SIG-M5 treated with dmso at 0.1 percent for 504 hours (cell line): ENCODE results near the gene SUPT6H.

ENCODE experiments used
- DNase-seq: peaks from one replicate; lab custom pipeline; 2025; ENCODE audit not compliant: unreplicated experiment; lab: John Stamatoyannopoulos, UW

Gene SUPT6H

DNA sequence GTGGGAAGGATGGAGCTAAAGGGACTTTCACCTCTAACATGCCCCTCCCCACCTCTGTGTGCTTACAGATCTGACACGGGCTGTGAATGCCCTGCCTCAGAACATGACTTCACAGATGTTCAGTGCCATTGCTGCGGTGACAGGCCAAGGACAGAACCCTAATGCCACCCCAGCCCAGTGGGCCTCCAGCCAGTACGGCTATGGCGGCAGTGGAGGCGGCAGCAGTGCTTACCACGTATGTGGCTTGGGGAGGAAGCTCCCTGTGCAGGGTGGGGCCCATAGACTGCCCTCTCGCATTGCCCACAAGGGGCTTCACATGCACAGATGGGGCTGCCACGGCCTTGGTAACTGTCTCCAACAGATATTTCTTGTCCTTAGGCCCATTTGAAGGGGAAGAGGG lies 38.3 kb downstream of the SUPT6H start:
- DNase-seq = no peak

DNA sequence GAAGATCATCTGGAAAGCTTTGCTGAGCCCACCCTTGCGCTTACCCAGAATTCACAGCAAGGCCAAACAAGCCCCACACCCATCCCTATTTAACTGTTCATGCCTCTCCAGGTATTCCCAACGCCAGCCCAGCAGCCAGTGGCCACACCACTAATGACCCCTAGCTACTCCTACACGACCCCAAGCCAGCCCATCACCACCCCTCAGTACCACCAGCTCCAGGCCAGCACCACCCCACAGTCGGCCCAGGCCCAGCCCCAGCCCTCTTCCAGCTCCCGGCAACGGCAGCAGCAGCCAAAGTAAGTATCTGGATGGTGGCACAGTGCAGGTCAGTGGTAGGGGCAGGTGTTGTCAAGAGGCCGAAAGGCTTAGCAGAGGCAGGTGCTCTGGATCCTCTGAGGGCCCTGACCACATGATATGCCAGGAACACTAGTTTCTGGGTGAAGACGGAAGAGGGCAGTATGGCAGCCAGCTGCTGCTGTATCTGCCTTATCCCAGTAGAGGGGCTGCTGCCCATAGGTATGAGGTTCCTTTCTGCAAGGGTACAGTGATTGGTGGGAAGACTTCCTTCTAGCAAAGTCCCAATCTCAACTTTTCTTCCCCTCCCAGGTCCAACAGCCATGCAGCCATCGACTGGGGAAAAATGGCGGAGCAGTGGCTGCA lies 39.0 kb downstream of the SUPT6H start:
- no peak for DNase-seq

DNA sequence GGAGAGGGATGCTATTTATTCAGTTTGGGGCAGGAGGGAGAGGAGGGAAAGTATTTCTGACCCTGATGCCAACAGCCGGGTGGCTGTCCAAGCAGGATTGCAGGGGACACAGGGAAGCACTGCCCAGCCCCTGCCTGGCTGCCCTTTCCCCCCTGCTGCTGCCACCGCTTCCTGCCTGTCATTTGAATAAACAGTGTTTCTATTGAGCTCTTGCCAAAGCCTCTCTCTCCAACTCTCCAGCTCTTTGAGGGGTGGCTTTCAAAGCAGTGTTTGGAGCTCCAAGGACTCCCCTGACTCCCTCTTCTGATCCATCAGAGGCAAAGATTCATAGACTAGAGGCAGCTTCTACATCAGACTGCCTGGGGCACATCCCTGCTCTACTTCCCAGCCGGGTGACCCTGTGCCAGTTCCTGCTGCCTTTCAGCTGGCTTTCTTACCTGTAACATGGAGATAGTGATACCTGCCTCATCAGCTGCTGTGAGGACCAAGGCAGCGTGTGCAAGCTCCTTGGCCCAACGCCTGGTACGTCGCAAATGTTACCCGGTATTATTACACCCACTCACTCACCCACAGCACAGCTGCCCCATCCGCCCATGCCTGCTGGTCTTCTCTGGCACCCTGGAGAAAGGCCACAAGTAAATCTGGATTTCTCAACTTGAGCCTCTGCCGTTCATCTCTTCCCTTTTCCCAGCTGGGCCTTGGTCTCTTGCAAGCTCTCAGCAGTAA lies 40.2 kb downstream of the SUPT6H start:
- DNase-seq = no peak

DNA sequence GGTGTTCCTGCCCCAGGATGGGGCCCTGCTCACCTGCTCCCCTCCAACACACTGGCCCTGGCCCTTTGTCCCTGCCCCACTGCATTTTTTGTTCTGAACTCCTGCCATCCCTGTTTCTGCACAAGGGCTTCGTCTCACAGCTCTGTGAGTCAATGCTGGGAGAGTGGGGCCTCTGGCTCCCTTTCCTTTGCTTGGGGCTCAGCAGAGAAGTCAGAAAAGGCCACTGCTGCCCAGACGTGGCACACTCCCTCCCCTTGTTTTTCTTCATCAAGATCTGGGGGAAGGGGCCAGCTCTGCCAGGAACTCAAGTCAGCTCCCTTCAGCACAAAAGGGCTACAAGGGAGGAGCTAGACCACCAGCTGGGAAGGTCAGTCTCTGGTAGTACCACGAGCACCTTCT lies 40.7 kb downstream of the SUPT6H start:
- no peak for DNase-seq

DNA sequence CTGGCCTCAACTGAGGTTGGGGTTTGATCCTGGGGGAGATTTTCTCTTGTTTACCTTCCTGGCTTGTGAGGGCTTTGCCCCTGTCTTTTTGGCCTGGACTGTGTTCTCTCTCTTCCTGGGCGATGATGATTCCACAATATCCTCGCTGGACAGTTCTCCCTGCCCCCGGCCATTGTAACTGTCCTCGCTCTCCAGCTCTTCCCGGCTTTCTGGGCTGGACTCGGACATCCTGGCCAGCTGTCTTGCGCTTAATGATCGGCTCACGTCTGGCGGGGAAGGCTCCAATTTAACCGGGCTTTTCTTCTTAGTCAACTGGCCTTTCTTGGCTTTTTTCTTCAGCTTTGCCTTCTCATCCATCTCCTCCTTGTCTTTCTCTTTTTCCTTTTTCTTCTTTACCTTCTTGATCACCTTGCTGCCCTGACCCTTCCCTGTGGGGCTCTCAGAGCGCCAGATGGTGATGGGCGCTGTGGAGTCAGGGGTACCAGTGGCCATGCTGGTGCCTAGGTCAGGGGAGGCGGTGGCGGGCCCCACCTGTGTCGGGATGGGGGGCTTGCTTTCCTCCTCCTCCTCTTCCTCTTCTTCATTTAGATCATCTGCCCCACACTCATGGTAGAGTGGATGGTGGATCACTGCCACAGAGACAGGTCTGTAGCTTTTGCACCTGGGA lies 41.7 kb downstream of the SUPT6H start:
- no peak for DNase-seq

DNA sequence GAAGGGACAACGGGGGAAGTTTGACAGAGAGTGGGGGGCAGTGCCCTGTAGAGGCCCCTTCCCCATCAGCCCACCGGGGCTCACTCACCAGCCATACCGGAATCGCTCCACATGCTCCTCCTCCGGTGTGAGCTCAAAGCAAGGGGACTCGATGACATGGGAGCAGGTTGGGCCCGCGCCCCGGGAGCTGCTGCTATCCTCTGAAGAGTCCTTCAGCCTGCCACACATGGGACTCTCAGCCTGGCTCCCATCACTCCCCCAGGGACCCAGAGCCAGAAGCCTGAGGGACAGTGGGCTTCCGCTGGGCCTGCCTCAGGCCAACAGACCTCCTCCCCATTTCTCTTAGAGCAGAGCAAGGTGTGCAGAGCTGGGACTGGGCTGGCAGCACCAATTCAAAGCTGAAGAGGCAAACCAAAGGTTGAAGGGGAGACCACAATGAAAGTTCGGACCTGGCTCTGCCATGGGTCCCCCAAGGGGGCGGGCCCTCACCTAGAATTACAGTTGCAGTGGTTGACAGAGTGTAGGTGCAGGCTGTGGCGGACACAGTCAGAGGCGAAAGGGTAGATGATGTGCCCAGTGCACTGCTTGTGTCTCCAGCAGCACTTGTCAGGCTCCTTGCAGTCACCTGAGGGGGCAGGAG lies 42.3 kb downstream of the SUPT6H start:
- no peak for DNase-seq

DNA sequence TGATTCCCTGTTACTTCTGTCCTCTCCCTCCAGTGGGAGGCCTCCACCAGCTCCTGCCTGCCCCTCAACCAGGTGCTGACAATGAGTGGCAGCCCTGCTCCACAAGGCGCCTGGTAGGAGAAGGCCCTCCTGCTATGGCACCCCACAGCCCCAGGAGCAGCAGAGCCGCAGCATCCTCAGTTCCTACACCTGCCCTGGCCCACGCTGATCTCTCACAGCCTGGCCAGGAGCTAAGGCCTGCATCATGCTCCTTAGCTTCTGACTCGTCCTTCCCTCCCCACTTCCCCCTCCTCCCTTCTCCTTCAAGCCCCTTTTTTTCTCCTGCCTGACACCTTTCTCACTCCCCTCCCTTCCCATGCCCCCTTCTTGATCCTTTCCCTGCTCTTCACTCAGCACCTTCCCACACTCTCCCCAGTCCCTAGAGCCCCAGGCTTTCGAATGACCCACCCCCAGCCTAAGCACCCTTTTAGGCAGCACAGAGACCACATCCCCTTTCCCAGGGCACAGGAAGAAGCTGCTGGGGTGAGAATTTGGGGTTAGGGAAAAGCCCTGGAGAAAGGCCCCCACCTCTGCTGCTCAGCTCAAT lies 43.2 kb downstream of the SUPT6H start:
- DNase-seq = no peak

DNA sequence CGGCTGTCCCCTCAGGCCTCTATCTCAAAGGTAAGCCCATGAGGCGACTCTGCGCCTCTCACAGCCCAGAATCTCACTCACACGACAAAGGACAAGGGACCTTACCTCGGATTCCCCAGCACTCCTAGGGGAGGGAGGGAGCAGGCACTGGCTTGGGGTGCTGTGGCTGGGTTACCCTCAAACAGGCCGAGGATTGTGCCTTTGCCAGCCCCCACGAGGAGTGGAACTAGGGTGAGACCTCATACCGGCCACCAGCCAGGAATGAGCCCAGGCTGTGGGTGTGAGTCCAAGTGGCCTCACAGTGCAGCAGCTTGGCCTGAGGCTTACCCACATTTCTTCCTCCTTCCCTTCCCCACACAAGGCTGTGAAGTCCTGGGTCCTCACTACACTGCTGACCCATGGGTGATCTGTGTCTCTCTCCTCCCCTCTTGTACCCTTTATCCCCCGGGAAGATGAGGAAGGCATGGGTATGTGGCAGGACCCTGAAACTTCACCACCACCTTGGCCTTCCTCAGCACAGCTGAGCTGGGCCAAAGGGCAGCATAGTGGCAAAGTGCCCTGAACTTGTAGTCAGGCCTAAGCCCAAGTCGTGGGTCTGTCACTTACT lies 43.8 kb downstream of the SUPT6H start:
- no peak for DNase-seq

DNA sequence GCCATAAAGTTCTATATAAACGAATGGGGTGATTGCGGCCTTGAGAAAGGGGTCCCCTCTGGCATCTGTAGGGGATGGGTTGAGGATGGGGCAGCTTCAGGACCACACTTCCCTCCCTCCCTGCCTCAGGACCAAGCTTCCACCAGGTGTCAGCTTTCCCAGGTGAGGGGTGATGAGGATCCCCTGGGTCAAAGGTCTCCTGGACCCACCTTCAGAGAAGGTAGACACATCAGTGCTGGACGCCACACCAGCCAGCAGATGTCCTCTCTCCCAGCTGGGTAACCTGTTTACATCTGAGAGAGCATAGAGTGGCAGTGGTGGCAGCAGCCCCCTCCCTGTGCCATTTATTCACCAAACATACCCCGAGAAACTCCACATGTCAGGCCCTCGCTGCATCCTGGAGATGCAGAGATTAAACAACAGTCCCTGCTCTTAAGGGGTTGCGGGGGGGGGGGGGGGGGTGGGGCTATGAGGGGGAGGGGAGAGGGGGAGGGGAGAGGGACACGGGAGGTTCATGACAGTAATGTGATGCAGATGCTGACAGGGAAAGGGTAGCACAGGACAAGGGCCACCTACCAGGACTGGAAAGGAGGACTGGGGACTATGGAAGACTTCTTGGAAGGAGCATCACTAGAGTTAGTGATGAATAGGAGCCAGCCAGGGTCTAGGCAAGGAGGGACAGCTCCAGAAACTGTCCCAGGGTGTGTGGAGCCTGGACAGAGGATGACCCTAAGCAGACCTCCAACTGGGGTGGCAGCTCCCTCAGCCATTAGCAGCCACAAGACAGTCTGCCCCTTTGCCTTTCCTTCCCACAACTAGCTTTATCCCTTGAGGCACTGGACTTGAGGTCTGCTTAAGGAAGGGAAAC lies 44.7 kb downstream of the SUPT6H start:
- DNase-seq = no peak

DNA sequence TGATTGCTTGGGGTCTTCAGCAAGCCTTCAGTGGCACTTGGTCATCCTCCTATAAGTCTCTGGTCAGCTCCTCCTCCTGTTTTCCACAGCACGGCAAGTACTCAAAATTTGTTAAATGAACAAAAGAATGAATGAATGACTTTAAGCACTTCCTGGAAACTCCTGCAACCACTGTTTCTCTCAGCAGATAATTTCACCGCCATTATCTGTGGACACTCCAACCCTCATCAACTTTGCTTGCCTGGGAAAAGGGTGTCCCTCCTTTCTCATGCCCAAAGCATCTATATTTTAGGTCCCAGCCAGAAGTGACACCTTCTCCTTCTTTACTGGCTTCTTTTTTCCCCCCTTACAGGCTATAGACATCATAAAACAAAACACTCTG lies 45.3 kb downstream of the SUPT6H start:
- DNase-seq = no peak

DNA sequence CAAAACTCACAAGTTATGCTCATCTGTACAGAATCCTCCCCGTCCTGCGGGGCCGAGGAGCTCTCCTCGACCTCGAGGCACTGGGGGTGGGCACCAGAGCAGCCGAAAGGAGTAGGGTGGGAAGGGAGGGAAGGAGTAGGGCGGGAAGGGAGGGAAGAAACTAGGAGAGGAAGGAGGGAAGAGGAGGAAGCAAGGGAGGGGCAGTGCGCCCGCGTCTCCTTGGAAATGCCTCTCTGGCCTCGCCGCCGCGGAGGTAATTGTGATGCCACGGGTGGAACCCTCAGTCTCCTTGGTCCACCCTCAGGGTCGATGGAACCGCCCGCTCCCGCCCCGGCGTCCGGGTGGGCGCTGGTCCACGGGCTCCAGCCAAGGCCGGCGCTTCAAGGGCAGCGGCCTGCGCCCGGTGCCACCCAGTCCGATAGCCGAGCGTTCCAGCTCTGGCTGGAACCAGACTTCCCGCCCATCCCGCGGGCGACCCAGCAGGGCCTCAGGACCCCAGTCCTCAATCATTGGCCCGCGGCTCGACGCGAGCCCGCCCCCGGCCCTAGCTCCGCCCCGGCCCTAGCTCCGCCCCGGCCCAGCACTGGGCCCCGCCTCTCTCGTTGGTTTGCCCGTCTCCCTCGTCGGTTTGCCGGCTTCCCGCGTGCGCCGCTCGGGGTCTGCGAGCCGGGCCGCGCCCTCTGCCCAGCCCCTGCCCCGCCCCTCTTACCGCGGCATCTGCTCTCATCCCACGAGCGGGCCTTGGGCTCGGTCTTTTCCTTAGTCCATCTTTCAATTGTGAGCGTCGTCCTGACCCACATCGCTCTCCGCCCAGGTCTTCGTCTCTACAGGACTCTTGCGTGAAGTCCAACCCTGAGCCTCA lies 49.1 kb downstream of the SUPT6H start:
- peak; percentile 86 for DNase-seq

DNA sequence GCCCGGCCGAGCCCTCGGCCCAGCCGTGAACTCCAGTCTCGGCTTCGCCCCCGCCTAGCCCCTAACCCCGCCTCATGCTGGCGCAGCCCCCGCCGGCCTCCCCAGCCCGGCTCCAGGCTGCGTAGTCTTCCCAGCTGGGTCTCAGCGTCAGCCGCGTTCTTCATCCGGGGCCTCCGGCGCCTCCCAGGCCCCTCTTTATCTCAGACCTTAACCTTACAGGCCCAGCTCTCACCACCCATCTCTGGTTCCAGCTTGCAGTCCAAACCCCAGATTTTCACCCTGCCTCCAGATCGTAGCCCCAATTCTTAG lies 49.7 kb downstream of the SUPT6H start, which contains the start of gene PROCA1:
PROCA1 (minus strand) TSS at position 166 of the 309 bp plus-strand sequence. CDS start 228 bp downstream, outside the sequence.
- DNase-seq = no peak

DNA sequence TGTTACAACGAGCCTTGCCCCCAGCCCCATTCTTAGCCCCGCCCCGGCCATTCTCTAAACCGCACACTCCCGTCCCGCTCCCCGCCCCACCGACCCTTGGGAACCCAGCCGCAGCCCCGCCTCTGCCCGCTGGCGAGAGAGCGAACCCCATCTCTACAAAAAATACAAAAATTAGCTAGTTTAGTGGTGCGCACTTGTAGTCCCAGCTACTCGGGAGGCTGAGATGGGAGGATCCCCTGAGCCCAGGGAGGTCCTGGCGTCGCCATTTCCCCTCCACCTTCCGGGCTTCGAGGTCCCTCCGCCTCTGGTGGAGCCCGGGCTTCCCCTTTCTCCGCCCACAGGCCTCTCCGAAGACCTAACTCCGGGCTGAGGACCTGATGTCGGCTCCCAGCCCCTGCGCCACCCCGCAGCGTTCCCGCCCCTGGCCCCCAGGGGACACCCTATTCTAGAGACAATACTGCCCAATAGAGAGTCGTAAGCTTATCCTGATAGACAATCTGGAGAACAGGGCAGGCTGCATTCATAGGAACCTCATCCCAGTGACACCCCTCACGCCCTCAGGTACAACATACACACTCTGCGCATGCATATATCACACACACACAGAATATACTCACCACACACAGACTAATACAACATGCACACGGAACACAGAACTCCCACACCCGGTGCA lies 50.2 kb downstream of the SUPT6H start:
- peak; percentile 78 for DNase-seq

DNA sequence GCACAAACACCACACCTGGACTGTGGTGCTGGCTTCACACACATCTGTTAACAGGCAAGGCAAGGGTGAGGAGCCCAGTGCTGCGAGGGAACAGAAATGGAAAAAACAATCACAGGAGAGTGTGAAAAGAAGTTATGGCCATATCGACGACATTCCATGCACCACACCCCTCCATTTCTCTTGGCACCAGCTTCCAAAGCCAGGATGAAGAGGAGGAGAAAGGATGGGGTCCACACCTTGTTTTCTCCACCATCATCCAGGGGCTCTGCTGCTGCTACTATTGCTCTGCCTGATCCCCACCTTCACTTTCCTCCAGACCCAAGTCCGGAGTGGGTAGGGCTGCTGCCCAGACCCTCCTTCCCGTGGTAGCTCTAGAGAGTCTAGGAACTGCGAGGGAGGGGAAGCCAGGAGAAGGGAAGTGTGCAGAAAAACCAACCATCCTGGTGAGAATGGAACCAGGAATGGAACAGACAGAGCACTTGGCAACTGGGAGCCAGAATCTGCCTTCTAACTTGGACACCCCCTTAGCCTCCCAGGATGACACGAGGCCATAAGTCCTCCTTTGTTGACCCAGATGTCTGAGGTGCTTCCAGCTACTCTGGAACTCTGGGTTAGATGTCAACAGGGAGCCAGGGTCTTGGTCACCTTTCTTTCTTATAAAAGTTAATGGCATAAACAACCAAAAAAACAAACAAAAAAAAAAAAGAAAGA lies 50.9 kb downstream of the SUPT6H start:
- no peak for DNase-seq

DNA sequence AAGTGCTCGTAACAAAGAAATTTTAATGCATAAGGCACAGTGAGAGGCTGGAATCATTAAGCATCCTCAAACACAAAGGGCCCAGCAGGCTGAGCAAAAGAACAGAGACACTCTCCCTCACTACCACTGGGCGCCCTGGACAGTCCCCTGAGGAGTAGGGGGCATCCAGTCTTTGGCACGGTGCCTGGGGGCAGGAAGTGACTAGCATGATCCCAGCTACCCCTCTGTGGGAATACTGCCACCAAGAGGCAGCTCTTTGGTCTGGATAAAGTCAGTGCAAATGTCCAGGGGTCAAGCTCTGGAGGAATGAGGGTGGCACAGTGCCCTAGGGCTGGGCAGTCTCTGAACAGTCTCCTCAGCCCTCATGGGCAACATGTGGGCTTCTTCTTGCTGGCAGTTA lies 52.3 kb downstream of the SUPT6H start:
- DNase-seq = no peak

DNA sequence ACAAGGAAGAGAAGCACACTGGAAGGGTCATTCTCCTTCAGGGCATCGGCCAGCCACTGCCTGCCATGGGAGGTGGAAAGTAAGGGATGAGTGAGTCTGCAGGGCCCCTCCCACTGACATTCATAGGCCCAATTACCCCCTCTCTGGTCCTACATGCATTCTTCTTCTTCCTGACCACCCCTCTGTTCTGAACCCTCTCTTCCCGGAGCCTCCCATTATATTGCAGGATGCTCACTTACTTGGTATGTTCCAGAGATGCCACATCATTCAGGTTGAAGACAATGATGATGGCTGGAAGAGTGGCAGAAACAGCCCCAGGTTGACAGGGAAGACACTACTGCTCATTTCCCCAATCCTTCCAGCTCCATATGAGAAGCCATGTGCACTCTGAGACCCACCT lies 53.2 kb downstream of the SUPT6H start:
- DNase-seq = no peak

DNA sequence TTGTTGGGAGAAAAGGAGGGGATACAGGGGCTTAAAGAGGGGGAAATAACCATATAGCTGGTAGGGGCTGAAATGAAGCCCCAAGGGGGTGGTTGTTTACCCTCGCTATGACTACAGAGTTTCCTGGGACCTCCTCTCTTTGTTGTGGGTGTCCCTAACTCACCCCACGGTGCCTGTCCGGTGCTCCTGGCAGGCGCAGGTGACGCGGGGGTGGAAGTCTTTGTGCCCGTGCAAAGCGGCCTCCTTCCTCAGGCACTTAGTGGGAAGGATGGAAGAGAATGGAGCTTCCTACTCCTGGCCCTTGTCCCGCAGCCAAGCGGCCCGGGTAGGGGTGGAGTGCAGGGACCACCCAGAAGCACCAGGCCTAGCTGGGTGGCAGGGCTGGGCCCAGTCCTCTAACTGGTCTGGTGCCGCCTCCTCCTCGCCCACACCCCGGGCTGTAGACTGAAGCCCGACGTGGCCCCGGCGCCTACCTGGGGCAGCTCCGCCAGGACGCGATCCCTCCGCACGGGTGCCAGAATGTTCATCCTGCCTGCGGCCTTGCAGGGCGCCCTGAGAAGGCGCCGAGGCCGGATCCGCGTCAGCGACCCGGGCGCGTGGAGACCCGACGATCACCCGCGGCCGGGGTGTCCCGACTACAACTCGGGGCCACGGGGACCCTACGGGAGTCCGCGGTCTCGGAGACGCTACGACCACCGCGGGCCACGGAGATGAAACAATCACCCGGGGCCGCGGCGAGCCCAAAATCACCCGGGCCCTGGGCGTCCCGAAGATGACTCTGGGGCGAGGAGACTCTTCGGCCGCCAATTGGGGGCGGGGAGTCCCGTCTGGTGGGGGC lies 55.0 kb downstream of the SUPT6H start:
- DNase-seq = no peak
